ENCODE data around the gene SEC31B.

SEC31B gene

GRCh38 chr10:100544950-100545349 is 25.3 kb upstream of the SEC31B start:
- TF ChIP-seq CTCF (IDR thresholded peaks at IDR 0.05; ENCODE audit: low read depth, low read length, missing control alignments): no peak
- DNase-seq (ENCODE audit: extremely low read depth, low read depth): no peak
- H3K4me3 ChIP-seq (replicated peaks; ENCODE audit: low read depth, low read length): no peak overlapping the region

- peak overlapping the region; percentile 14 for H3K4me3 ChIP-seq (replicated peaks; ENCODE audit: low read depth, low read length)
- TF ChIP-seq CTCF (IDR thresholded peaks at IDR 0.05; ENCODE audit: low read depth, low read length, missing control alignments): no peak
- DNase-seq (ENCODE audit: extremely low read depth, low read depth): no peak
These were observed 17.8 kb upstream of the SEC31B start for GRCh38 chr10:100537475-100537874.

GRCh38 chr10:100535715-100536353 is 16.2 kb upstream of the SEC31B start, which contains the start of gene HIF1AN:
TSS of gene HIF1AN (plus strand) at chr10:100535943. CDS start at chr10:100535959, 16 bp downstream.
- peak; percentile 94 for TF ChIP-seq CTCF (IDR thresholded peaks at IDR 0.05; ENCODE audit: low read depth, low read length, missing control alignments)
- H3K4me3 ChIP-seq (replicated peaks; ENCODE audit: low read depth, low read length): peak within 1 kb of the TSS; percentile 68
- peak; percentile 93 for DNase-seq (ENCODE audit: extremely low read depth, low read depth)

- peak overlapping the region; percentile 68 for H3K4me3 ChIP-seq (replicated peaks; ENCODE audit: low read depth, low read length)
- no peak for DNase-seq (ENCODE audit: extremely low read depth, low read depth)
- no peak for TF ChIP-seq CTCF (IDR thresholded peaks at IDR 0.05; ENCODE audit: low read depth, low read length, missing control alignments)
These were observed 15.7 kb upstream of the SEC31B start for GRCh38 chr10:100535338-100535714.

- no peak for DNase-seq (ENCODE audit: extremely low read depth, low read depth)
- no peak for TF ChIP-seq CTCF (IDR thresholded peaks at IDR 0.05; ENCODE audit: low read depth, low read length, missing control alignments)
- no peak overlapping the region for H3K4me3 ChIP-seq (replicated peaks; ENCODE audit: low read depth, low read length)
These were observed 15.1 kb upstream of the SEC31B start for GRCh38 chr10:100534726-100535125.

GRCh38 chr10:100531761-100532160 is 12.1 kb upstream of the SEC31B start:
- no peak for DNase-seq (ENCODE audit: extremely low read depth, low read depth)

More at GRCh38 chr10:100531761-100532160, 12.1 kb upstream of the SEC31B start:
- H3K4me3 ChIP-seq (replicated peaks; ENCODE audit: low read depth, low read length): no peak overlapping the region
- no peak for TF ChIP-seq CTCF (IDR thresholded peaks at IDR 0.05; ENCODE audit: low read depth, low read length, missing control alignments)

Data from HFF-Myc (cell line).